H1 (cell line): ENCODE data around the gene MEGF11.

Experiments
- CHD2 ChIP-seq: IDR thresholded peaks from 2 replicates; pipeline ENCODE4 v1.6.1; 2012; ENCODE audit warnings: low read length, improper control_type of control experiment
- EP300 ChIP-seq, 2 experiments: IDR thresholded peaks; 1 replicate in 1 of 2; 2 replicates in 1 of 2; pipeline ENCODE4 v1.6.1; 2011 to 2012; ENCODE audit warnings: low read depth in 2 of 2, low read length in 2 of 2, mild to moderate bottlenecking in 2 of 2, borderline replicate concordance in 1 of 2, inconsistent platforms in 1 of 2, moderate library complexity in 1 of 2
- GABPA ChIP-seq: IDR thresholded peaks from 2 replicates; pipeline ENCODE4 v1.6.1; 2011; ENCODE audit warnings: mild to moderate bottlenecking, low read length, moderate library complexity, borderline replicate concordance; ENCODE audit not compliant: insufficient read depth
- JUN ChIP-seq: IDR thresholded peaks from 2 replicates; pipeline ENCODE4 v1.6.1; 2011; ENCODE audit warnings: low read depth, mild to moderate bottlenecking, improper control_type of control experiment, low read length
- POLR2A ChIP-seq, 2 experiments: IDR thresholded peaks; 1 replicate in 1 of 2; 2 replicates in 1 of 2; pipeline ENCODE4 v1.6.1; 2011; ENCODE audit warnings: low read depth in 2 of 2, low read length in 2 of 2, mild to moderate bottlenecking in 2 of 2; ENCODE audit errors: control extremely low read depth in 1 of 2
- POLR2AphosphoS5 ChIP-seq: IDR thresholded peaks from 2 replicates; pipeline ENCODE4 v1.6.1; 2011; ENCODE audit warnings: low read depth, low read length
- SP1 ChIP-seq: IDR thresholded peaks from 2 replicates; pipeline ENCODE4 v1.6.1; 2011; ENCODE audit warnings: low read depth, low read length
- TAF7 ChIP-seq: optimal IDR thresholded peaks from 2 replicates; pipeline ENCODE3; 2011; ENCODE audit warnings: low read depth, mild to moderate bottlenecking, inconsistent platforms, low read length, moderate library complexity, borderline replicate concordance
- TF ChIP-seq, protein P1 (sequence below), 3 experiments: IDR thresholded peaks; 1 replicate in 2 of 3; 2 replicates in 1 of 3; pipeline versions ENCODE4 v1.5.1 to v1.6.1; 2011; ENCODE audit warnings: low read length in 3 of 3, mild to moderate bottlenecking in 3 of 3, inconsistent platforms in 2 of 3, low read depth in 1 of 3, moderate library complexity in 1 of 3; ENCODE audit not compliant: insufficient read depth in 1 of 3; ENCODE audit errors: control extremely low read depth in 1 of 3

- TF ChIP-seq, protein P1, sequence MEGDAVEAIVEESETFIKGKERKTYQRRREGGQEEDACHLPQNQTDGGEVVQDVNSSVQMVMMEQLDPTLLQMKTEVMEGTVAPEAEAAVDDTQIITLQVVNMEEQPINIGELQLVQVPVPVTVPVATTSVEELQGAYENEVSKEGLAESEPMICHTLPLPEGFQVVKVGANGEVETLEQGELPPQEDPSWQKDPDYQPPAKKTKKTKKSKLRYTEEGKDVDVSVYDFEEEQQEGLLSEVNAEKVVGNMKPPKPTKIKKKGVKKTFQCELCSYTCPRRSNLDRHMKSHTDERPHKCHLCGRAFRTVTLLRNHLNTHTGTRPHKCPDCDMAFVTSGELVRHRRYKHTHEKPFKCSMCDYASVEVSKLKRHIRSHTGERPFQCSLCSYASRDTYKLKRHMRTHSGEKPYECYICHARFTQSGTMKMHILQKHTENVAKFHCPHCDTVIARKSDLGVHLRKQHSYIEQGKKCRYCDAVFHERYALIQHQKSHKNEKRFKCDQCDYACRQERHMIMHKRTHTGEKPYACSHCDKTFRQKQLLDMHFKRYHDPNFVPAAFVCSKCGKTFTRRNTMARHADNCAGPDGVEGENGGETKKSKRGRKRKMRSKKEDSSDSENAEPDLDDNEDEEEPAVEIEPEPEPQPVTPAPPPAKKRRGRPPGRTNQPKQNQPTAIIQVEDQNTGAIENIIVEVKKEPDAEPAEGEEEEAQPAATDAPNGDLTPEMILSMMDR (IDR thresholded peaks at IDR 0.05; ENCODE audit: control extremely low read depth in 1 of 3, insufficient read depth in 1 of 3, low read depth in 1 of 3, low read length in 3 of 3) = no peak
- TF ChIP-seq POLR2A (IDR thresholded peaks at IDR 0.05; ENCODE audit: control extremely low read depth in 1 of 2, low read depth in 2 of 2, low read length in 2 of 2) (no peak), GABPA (no peak), EP300 (IDR thresholded peaks at IDR 0.05; ENCODE audit: borderline replicate concordance in 1 of 2, low read depth in 2 of 2, low read length in 2 of 2) (no peak), TAF7 (no peak), SP1 (no peak), JUN (no peak), CHD2 (no peak), POLR2AphosphoS5 (no peak)
Observed at GRCh38 chr15:66236806-66237375, 16.7 kb downstream of the MEGF11 start.
